ENCODE data around the gene ANKS1A.
A peak's percentile ranks its signal among the peaks of the same experiment; 100 is the strongest.

ANKS1A gene

GRCh38 chr6:34900321-34901031 lies 11.4 kb downstream of the ANKS1A start:
- no peak overlapping the region for H3K4me3 ChIP-seq (replicated peaks; ENCODE audit: low read depth, low read length)
- TF ChIP-seq, protein P1, sequence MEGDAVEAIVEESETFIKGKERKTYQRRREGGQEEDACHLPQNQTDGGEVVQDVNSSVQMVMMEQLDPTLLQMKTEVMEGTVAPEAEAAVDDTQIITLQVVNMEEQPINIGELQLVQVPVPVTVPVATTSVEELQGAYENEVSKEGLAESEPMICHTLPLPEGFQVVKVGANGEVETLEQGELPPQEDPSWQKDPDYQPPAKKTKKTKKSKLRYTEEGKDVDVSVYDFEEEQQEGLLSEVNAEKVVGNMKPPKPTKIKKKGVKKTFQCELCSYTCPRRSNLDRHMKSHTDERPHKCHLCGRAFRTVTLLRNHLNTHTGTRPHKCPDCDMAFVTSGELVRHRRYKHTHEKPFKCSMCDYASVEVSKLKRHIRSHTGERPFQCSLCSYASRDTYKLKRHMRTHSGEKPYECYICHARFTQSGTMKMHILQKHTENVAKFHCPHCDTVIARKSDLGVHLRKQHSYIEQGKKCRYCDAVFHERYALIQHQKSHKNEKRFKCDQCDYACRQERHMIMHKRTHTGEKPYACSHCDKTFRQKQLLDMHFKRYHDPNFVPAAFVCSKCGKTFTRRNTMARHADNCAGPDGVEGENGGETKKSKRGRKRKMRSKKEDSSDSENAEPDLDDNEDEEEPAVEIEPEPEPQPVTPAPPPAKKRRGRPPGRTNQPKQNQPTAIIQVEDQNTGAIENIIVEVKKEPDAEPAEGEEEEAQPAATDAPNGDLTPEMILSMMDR (IDR thresholded peaks at IDR 0.05; ENCODE audit: low read length, missing control alignments): no peak
- DNase-seq (ENCODE audit: low read depth): peak; percentile 69

DNA sequence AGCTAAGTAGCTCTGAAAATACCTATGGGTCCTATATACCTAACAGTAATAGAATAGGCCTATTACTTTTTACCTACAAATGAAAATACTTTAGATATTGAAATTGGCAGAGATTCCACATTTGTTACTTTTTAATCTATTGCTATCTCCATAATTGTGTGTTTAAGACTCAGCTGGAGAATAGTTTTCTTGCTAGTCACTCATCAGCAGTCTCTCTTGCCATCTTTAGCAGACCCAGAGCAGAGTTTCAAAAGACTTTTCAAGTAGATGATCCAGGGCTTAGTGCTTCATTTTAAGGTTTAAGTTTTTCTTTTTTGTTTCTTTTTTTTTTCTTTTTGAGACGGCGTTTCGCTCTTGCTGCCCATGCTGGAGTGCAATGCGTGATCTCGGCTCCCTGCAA lies 12.9 kb downstream of the ANKS1A start:
- no peak overlapping the region for H3K4me3 ChIP-seq (replicated peaks; ENCODE audit: low read depth, low read length)
- TF ChIP-seq, protein P1 (IDR thresholded peaks at IDR 0.05; ENCODE audit: low read length, missing control alignments): no peak
- DNase-seq (ENCODE audit: low read depth): peak; percentile 37

DNA sequence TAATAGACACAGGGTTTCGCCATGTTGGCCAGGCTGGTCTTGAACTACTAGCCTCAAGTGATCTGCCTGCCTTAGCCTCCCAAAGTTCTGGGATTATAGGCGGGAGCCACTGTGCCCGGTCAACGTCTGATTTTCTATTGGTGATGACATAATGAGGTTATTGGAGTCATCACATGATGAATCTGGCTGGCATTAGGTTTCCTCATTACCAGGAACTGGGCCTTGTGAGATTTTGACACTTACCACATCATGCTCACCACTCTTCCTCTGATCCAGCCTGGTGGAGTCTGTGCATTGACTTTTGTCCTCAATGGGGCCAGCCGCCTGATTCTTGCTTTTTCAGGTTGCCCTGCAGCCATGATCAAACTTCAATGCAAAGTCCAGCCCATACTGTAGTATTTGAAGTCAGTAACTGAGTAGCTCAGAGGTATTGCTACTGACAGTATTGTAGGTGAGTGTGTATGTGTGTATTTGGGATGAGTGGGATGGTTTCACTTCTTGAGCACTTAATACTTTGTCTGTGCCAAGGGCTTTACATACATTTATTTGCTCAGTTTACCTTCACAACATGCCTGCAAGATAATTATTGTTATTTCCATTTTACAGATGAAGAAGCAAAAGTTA lies 16.0 kb downstream of the ANKS1A start:
- no peak overlapping the region for H3K4me3 ChIP-seq (replicated peaks; ENCODE audit: low read depth, low read length)
- TF ChIP-seq, protein P1 (IDR thresholded peaks at IDR 0.05; ENCODE audit: low read length, missing control alignments): no peak
- no peak for DNase-seq (ENCODE audit: low read depth)

DNA sequence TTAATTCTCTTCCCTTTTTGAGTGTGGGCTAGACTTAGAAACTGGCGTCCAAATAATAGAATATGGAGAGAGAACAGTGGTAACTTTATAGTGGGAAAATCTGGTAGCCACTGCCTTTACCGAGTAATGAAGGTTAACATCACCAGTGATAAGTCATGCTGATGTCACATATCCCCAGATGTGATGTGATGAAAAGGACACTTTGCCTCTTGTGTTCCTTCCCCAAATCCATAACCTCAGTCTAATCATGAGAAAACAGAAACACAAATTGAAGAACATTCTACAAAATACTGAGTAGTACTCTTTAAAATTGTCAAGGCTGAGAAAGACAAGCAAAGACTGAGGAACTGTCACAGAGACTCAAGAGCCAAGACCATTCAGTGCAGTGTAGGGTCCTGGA lies 17.8 kb downstream of the ANKS1A start:
- TF ChIP-seq, protein P1 (IDR thresholded peaks at IDR 0.05; ENCODE audit: low read length, missing control alignments): no peak
- DNase-seq (ENCODE audit: low read depth): no peak

GRCh38 chr6:34908194-34908593 lies 19.1 kb downstream of the ANKS1A start:
- TF ChIP-seq, protein P1 (IDR thresholded peaks at IDR 0.05; ENCODE audit: low read length, missing control alignments): no peak
- no peak overlapping the region for H3K4me3 ChIP-seq (replicated peaks; ENCODE audit: low read depth, low read length)
- no peak for DNase-seq (ENCODE audit: low read depth)

More for the DNA sequence above, 17.8 kb downstream of the ANKS1A start:
- H3K4me3 ChIP-seq (replicated peaks; ENCODE audit: low read depth, low read length): no peak overlapping the region

GRCh38 chr6:34909320-34909883 lies 20.3 kb downstream of the ANKS1A start:
- no peak overlapping the region for H3K4me3 ChIP-seq (replicated peaks; ENCODE audit: low read depth, low read length)
- TF ChIP-seq, protein P1 (IDR thresholded peaks at IDR 0.05; ENCODE audit: low read length, missing control alignments): no peak
- DNase-seq (ENCODE audit: low read depth): no peak

Data from fibroblast of pulmonary artery (primary cell).